GM12872 (cell line): ENCODE measurements around the gene AKT1S1.

Source experiments
- CTCF ChIP-seq: IDR thresholded peaks from 3 replicates; pipeline ENCODE4 v1.5.1; 2011; ENCODE audit warnings: low read depth, mild to moderate bottlenecking, low read length, moderate library complexity; ENCODE audit not compliant: insufficient read depth

Gene AKT1S1

GRCh38 chr19:49896863-49897621 is 19.9 kb upstream of the AKT1S1 start, which contains the start of gene IL4I1:
Gene IL4I1, minus strand, starts transcription at chr19:49896887. Its CDS starts 727 bp downstream, at chr19:49896160.
- TF ChIP-seq CTCF, result no peak

GRCh38 chr19:49895566-49896297 is 18.6 kb upstream of the AKT1S1 start:
- no peak for TF ChIP-seq CTCF

- no peak for TF ChIP-seq CTCF
These were observed 17.9 kb upstream of the AKT1S1 start for GRCh38 chr19:49894879-49895565.

GRCh38 chr19:49894011-49894664 is 17.0 kb upstream of the AKT1S1 start:
- TF ChIP-seq CTCF, result no peak

- TF ChIP-seq CTCF, result no peak
These were observed 15.6 kb upstream of the AKT1S1 start for GRCh38 chr19:49892716-49893115.

GRCh38 chr19:49891393-49891792 is 14.2 kb upstream of the AKT1S1 start:
- no peak for TF ChIP-seq CTCF
